Thyroid gland (tissue), 4 donors: ENCODE data around the gene MINDY4.

Experiments
- POLR2A ChIP-seq, 2 donors: fragments of 450-650 bp; IDR thresholded peaks; one replicate each; pipeline ENCODE4 v1.6.1; 2017; ENCODE audit warnings: antibody characterized with exemption in 2 of 2, mild to moderate bottlenecking in 2 of 2, moderate library complexity in 1 of 2
- TF ChIP-seq, protein P1 (sequence below), 6 experiments: fragments of 200-600 bp in 3 of 6; fragments of 450-650 bp in 3 of 6; sonication (generic) in 3 of 6; IDR thresholded peaks; one replicate each; pipeline ENCODE4 v1.5.1; 2016 to 2019; ENCODE audit warnings: antibody characterized with exemption in 6 of 6, mild to moderate bottlenecking in 2 of 6, inconsistent platforms in 1 of 6, moderate library complexity in 1 of 6

- TF ChIP-seq, protein P1, sequence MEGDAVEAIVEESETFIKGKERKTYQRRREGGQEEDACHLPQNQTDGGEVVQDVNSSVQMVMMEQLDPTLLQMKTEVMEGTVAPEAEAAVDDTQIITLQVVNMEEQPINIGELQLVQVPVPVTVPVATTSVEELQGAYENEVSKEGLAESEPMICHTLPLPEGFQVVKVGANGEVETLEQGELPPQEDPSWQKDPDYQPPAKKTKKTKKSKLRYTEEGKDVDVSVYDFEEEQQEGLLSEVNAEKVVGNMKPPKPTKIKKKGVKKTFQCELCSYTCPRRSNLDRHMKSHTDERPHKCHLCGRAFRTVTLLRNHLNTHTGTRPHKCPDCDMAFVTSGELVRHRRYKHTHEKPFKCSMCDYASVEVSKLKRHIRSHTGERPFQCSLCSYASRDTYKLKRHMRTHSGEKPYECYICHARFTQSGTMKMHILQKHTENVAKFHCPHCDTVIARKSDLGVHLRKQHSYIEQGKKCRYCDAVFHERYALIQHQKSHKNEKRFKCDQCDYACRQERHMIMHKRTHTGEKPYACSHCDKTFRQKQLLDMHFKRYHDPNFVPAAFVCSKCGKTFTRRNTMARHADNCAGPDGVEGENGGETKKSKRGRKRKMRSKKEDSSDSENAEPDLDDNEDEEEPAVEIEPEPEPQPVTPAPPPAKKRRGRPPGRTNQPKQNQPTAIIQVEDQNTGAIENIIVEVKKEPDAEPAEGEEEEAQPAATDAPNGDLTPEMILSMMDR (IDR thresholded peaks at IDR 0.05): no peak
- no peak for TF ChIP-seq POLR2A (IDR thresholded peaks at IDR 0.05)
Observed at GRCh38 chr7:30733216-30733615, 38.0 kb upstream of the MINDY4 start.
